Upper lobe of right lung (tissue), 1 donor: ENCODE data around the gene TRPC1. TPM values are rescaled to one million over a fixed set of nuclear protein-coding genes. Genes with fewer than 3 reads are reported as not detected.

ENCODE experiments used
- ATAC-seq: fragments of 200-7000 bp; cut with Tn5 transposase; one replicate; pipeline ENCODE4 v1.9.1; 2020; ENCODE audit warnings: mild to moderate bottlenecking, moderate library complexity
- DNase-seq: peaks from one replicate; pipeline ENCODE4 v3.0.0-alpha.2; 2020
- H3K27ac ChIP-seq: fragments of 200-600 bp; one replicate; pipeline ENCODE4 v1.8.0; 2022
- H3K27me3 ChIP-seq: fragments of 200-600 bp; one replicate; pipeline ENCODE4 v1.8.0; 2022; ENCODE audit warnings: mild to moderate bottlenecking
- H3K36me3 ChIP-seq: fragments of 200-600 bp; one replicate; pipeline ENCODE4 v1.8.0; 2022
- H3K4me1 ChIP-seq: fragments of 200-600 bp; one replicate; pipeline ENCODE4 v1.8.0; 2022
- H3K4me3 ChIP-seq: fragments of 200-600 bp; one replicate; pipeline ENCODE4 v1.8.0; 2022; ENCODE audit warnings: mild to moderate bottlenecking
- H3K9me3 ChIP-seq: fragments of 200-600 bp; one replicate; pipeline ENCODE4 v1.8.0; 2022
- CTCF ChIP-seq: fragments of 200-600 bp; IDR thresholded peaks from one replicate; pipeline ENCODE4 v1.8.0; 2022; ENCODE audit warnings: antibody characterized with exemption
- intact Hi-C: fragments of 100-400 bp; cut with DNase I; formaldehyde crosslinking; loops from one replicate; pipeline ENCODE4 v1.11.0; 2022
- total RNA-seq: library from RNA; stranded (reverse); fragmentation: NEBNext Ultra II Directional; extraction: Animal tissue kit (Norgen Biotek cat#: 25700); gene quantifications from one replicate; pipeline ENCODE4 v1.2.1, GENCODE V29; 2021
- donor health status: DM: no; HTN: yes; CAD: no; lungs with severe emphysema.

The TRPC1 gene
- total RNA-seq, 1 donor from 2014 or later = 5.6 TPM

- Histone ChIP-seq H3K4me3 (no peak overlapping the region), H3K27ac (no peak overlapping the region), H3K36me3 (no peaks in the 10 kb centered on the region), H3K9me3 (no peaks in the 10 kb centered on the region), H3K4me1 (no peaks in the 10 kb centered on the region), H3K27me3 (no peaks in the 10 kb centered on the region)
- DNase-seq (no peak), ATAC-seq (no peak)
- intact Hi-C loops = no loop called here
- TF ChIP-seq CTCF = no peak
Measured at GRCh38 chr3:142785996-142786395, 62.2 kb downstream of the TRPC1 start.

GRCh38 chr3:142787719-142788118 is 63.9 kb downstream of the TRPC1 start:
- intact Hi-C loops = no loop called here
- DNase-seq = no peak
- H3K27me3 ChIP-seq = no peaks in the 10 kb centered on the region
- ATAC-seq = no peak
- no peak overlapping the region for H3K27ac ChIP-seq
- no peak for TF ChIP-seq CTCF
- no peak overlapping the region for H3K4me3 ChIP-seq
- no peaks in the 10 kb centered on the region for H3K9me3 ChIP-seq
- no peaks in the 10 kb centered on the region for H3K4me1 ChIP-seq
- H3K36me3 ChIP-seq = no peaks in the 10 kb centered on the region

- DNase-seq (no peak), ATAC-seq (no peak)
- no peaks in the 10 kb centered on the region for H3K4me1 ChIP-seq
- no peak for TF ChIP-seq CTCF
- no peak overlapping the region for H3K27ac ChIP-seq
- no peaks in the 10 kb centered on the region for H3K27me3 ChIP-seq
- H3K36me3 ChIP-seq = no peaks in the 10 kb centered on the region
- H3K9me3 ChIP-seq = no peaks in the 10 kb centered on the region
- H3K4me3 ChIP-seq = no peak overlapping the region
- intact Hi-C loops = no loop called here
Measured at GRCh38 chr3:142794508-142794907, 70.7 kb downstream of the TRPC1 start.

- TF ChIP-seq CTCF = no peak
- Histone ChIP-seq H3K36me3 (no peaks in the 10 kb centered on the region), H3K4me3 (no peak overlapping the region), H3K27me3 (no peaks in the 10 kb centered on the region), H3K27ac (no peak overlapping the region), H3K9me3 (no peaks in the 10 kb centered on the region), H3K4me1 (no peaks in the 10 kb centered on the region)
- DNase-seq (no peak), ATAC-seq (no peak)
- intact Hi-C loops = no loop called here
Measured at GRCh38 chr3:142795332-142795731, 71.5 kb downstream of the TRPC1 start.

GRCh38 chr3:142796823-142797222 is 73.0 kb downstream of the TRPC1 start:
- H3K27ac ChIP-seq = no peak overlapping the region
- ATAC-seq = no peak
- no peaks in the 10 kb centered on the region for H3K36me3 ChIP-seq
- no peaks in the 10 kb centered on the region for H3K9me3 ChIP-seq
- intact Hi-C loops = no loop called here
- H3K4me3 ChIP-seq = no peak overlapping the region
- no peaks in the 10 kb centered on the region for H3K4me1 ChIP-seq
- no peak for TF ChIP-seq CTCF
- no peaks in the 10 kb centered on the region for H3K27me3 ChIP-seq
- no peak for DNase-seq

- Histone ChIP-seq H3K4me1 (no peaks in the 10 kb centered on the region), H3K4me3 (no peak overlapping the region), H3K27ac (no peak overlapping the region), H3K27me3 (no peaks in the 10 kb centered on the region), H3K9me3 (no peaks in the 10 kb centered on the region), H3K36me3 (peaks cover 5% of the 10 kb centered on the region)
- ATAC-seq (no peak), DNase-seq (no peak)
- intact Hi-C loops = no loop called here
- TF ChIP-seq CTCF = no peak
Measured at GRCh38 chr3:142801746-142802145, 77.9 kb downstream of the TRPC1 start.
